HEK293 (cell line): ENCODE measurements around the gene TRABD.

Source experiments
- HOXA7 ChIP-seq: sonication (generic); formaldehyde crosslinking; IDR thresholded peaks from 2 replicates; pipeline ENCODE4 v1.8.1; 2022; ENCODE audit warnings: missing genetic modification reagents, borderline replicate concordance
- SETDB1 ChIP-seq: IDR thresholded peaks from one replicate; pipeline ENCODE4 v1.6.1; 2017; ENCODE audit warnings: mild to moderate bottlenecking, low read length, moderate library complexity, mixed read lengths; ENCODE audit not compliant: insufficient read length
- ZNF138 ChIP-seq: fragments of 450-650 bp; formaldehyde crosslinking; IDR thresholded peaks from 2 replicates; pipeline ENCODE4 v1.5.1; 2016; ENCODE audit warnings: missing biosample characterization, missing genetic modification characterization, borderline replicate concordance
- ZNF146 ChIP-seq: fragments of 450-650 bp; formaldehyde crosslinking; IDR thresholded peaks from 2 replicates; pipeline ENCODE4 v1.5.1; 2016; ENCODE audit warnings: missing biosample characterization, missing genetic modification characterization
- ZNF184 ChIP-seq: fragments of 450-650 bp; IDR thresholded peaks from 2 replicates; pipeline ENCODE4 v1.5.1; 2018; ENCODE audit warnings: missing biosample characterization, mild to moderate bottlenecking, missing genetic modification characterization
- ZNF26 ChIP-seq: fragments of 450-650 bp; formaldehyde crosslinking; IDR thresholded peaks from 2 replicates; pipeline ENCODE4 v1.5.1; 2016; ENCODE audit warnings: missing biosample characterization, missing genetic modification characterization
- ZNF292 ChIP-seq: fragments of 450-650 bp; formaldehyde crosslinking; IDR thresholded peaks from 2 replicates; pipeline ENCODE4 v1.5.1; 2016; ENCODE audit warnings: low read depth, missing biosample characterization, missing genetic modification characterization, borderline replicate concordance
- ZNF366 ChIP-seq: fragments of 450-650 bp; formaldehyde crosslinking; conservative IDR thresholded peaks from 2 replicates; pipeline ENCODE4 v1.5.1; 2016; ENCODE audit warnings: missing biosample characterization, missing genetic modification characterization
- ZNF473 ChIP-seq: fragments of 450-650 bp; formaldehyde crosslinking; IDR thresholded peaks from 2 replicates; pipeline ENCODE4 v1.5.1; 2017; ENCODE audit warnings: missing biosample characterization, missing genetic modification characterization
- TF ChIP-seq, protein P1 (sequence below): fragments of 450-650 bp; formaldehyde crosslinking; IDR thresholded peaks from 2 replicates; pipeline ENCODE4 v1.5.1; 2016; ENCODE audit warnings: missing biosample characterization, missing genetic modification characterization
- TF ChIP-seq, protein P2 (sequence below): fragments of 450-650 bp; IDR thresholded peaks from 2 replicates; pipeline ENCODE4 v1.5.1; 2018; ENCODE audit warnings: missing biosample characterization, mild to moderate bottlenecking, missing genetic modification characterization
- TF ChIP-seq, protein P3 (sequence below): fragments of 450-650 bp; formaldehyde crosslinking; IDR thresholded peaks from 2 replicates; pipeline ENCODE4 v1.5.1; 2016; ENCODE audit warnings: missing biosample characterization, missing genetic modification characterization

DNA sequence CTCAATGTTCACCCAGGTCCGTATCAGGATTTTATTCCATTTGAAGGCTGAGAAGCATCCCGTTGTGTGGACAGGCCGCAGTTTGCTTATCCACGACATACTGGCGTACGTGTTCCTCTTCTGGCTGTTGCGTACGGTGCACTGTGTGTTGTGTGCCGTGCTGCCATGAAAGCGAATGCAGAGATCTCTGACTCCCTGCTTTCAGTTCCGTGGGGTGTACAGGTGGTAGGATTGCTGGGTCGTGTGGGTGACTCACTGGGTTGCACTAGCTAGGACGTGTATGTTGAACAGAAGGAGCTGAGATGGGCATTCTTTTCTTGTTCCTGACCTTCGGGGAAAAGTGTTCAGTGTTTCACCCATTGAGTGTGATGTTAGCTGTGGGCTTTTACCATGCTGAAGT lies 25.4 kb downstream of the TRABD start:
- TF ChIP-seq, protein P1, sequence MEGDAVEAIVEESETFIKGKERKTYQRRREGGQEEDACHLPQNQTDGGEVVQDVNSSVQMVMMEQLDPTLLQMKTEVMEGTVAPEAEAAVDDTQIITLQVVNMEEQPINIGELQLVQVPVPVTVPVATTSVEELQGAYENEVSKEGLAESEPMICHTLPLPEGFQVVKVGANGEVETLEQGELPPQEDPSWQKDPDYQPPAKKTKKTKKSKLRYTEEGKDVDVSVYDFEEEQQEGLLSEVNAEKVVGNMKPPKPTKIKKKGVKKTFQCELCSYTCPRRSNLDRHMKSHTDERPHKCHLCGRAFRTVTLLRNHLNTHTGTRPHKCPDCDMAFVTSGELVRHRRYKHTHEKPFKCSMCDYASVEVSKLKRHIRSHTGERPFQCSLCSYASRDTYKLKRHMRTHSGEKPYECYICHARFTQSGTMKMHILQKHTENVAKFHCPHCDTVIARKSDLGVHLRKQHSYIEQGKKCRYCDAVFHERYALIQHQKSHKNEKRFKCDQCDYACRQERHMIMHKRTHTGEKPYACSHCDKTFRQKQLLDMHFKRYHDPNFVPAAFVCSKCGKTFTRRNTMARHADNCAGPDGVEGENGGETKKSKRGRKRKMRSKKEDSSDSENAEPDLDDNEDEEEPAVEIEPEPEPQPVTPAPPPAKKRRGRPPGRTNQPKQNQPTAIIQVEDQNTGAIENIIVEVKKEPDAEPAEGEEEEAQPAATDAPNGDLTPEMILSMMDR: no peak
- TF ChIP-seq HOXA7: no peak
- no peak for TF ChIP-seq ZNF184 (tag by site-specific recombination)
- no peak for TF ChIP-seq ZNF146 (tag by site-specific recombination)
- TF ChIP-seq ZNF366 (tag by site-specific recombination): no peak
- TF ChIP-seq, protein P2, sequence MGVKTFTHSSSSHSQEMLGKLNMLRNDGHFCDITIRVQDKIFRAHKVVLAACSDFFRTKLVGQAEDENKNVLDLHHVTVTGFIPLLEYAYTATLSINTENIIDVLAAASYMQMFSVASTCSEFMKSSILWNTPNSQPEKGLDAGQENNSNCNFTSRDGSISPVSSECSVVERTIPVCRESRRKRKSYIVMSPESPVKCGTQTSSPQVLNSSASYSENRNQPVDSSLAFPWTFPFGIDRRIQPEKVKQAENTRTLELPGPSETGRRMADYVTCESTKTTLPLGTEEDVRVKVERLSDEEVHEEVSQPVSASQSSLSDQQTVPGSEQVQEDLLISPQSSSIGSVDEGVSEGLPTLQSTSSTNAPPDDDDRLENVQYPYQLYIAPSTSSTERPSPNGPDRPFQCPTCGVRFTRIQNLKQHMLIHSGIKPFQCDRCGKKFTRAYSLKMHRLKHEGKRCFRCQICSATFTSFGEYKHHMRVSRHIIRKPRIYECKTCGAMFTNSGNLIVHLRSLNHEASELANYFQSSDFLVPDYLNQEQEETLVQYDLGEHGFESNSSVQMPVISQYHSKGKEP (tag by site-specific recombination): no peak
- TF ChIP-seq ZNF292 (tag by site-specific recombination): no peak
- TF ChIP-seq, protein P3, sequence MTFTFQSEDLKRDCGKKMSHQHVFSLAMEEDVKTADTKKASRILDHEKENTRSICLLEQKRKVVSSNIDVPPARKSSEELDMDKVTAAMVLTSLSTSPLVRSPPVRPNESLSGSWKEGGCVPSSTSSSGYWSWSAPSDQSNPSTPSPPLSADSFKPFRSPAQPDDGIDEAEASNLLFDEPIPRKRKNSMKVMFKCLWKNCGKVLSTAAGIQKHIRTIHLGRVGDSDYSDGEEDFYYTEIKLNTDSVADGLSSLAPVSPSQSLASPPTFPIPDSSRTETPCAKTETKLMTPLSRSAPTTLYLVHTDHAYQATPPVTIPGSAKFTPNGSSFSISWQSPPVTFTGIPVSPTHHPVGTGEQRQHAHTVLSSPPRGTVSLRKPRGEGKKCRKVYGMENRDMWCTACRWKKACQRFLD: no peak
- no peak for TF ChIP-seq ZNF138 (tag by site-specific recombination)
- no peak for TF ChIP-seq ZNF26 (tag by site-specific recombination)
- TF ChIP-seq ZNF473: no peak
- no peak for TF ChIP-seq SETDB1
